H1 (cell line): ENCODE results near the gene RSF1. TPM values are rescaled to one million over a fixed set of nuclear protein-coding genes. Genes with fewer than 3 reads are reported as not detected.

Experiments used
- CTCF ChIA-PET: fragments of 300-600 bp; sonication (Branson Sonifier 250); formaldehyde crosslinking; loops from one replicate; lab custom pipeline; 2021; ENCODE audit not compliant: partially characterized antibody; lab: Charles Lee
- POLR2A ChIA-PET: fragments of 300-600 bp; sonication (Branson Sonifier 250); formaldehyde crosslinking; loops from one replicate; lab custom pipeline; 2021; ENCODE audit warnings: inconsistent platforms; ENCODE audit not compliant: partially characterized antibody; lab: Charles Lee
- DNase-seq, 2 experiments: peaks; one replicate each; pipeline versions ENCODE4 v3.0.0 to v3.0.0-alpha.2; 2010 to 2022; ENCODE audit warnings: low spot score in 2 of 2, low read depth in 1 of 2, mixed read lengths in 1 of 2
- FAIRE-seq: peaks from 2 replicates; lab custom pipeline; 2011; peaks lifted over from hg19 to GRCh38; lab: Jason Lieb, UNC
- H2AFZ ChIP-seq: 2 replicates; pipeline ENCODE4 v1.8.1; 2012; ENCODE audit warnings: low read length, inconsistent platforms
- H2AK5ac ChIP-seq: 2 replicates; pipeline ENCODE4 v1.6.1; 2013; ENCODE audit warnings: low read depth, low read length
- H2BK120ac ChIP-seq: replicated peaks from 2 replicates; pipeline ENCODE3; 2013; ENCODE audit warnings: low read depth, low read length, inconsistent platforms
- H2BK12ac ChIP-seq: 2 replicates; pipeline ENCODE4 v1.6.1; 2013; ENCODE audit warnings: low read depth, low read length
- H2BK15ac ChIP-seq: 2 replicates; pipeline ENCODE4 v1.6.1; 2013; ENCODE audit warnings: low read length
- H2BK20ac ChIP-seq: 2 replicates; pipeline ENCODE4 v1.6.1; 2013; ENCODE audit warnings: low read length
- H2BK5ac ChIP-seq: 2 replicates; pipeline ENCODE4 v1.6.1; 2013; ENCODE audit warnings: low read depth, low read length
- H3K14ac ChIP-seq: 2 replicates; pipeline ENCODE4 v1.6.1; 2013; ENCODE audit warnings: inconsistent platforms; ENCODE audit not compliant: insufficient read length
- H3K18ac ChIP-seq: 2 replicates; pipeline ENCODE4 v1.6.1; 2013; ENCODE audit warnings: low read length; ENCODE audit errors: extremely low read depth
- H3K23ac ChIP-seq: 2 replicates; pipeline ENCODE4 v1.6.1; 2013; ENCODE audit warnings: inconsistent platforms; ENCODE audit not compliant: insufficient read length
- H3K23me2 ChIP-seq: 2 replicates; pipeline ENCODE4 v1.6.1; 2013; ENCODE audit warnings: low read depth, low read length
- H3K27ac ChIP-seq: 2 replicates; pipeline ENCODE4 v1.6.1; 2011; ENCODE audit warnings: low read depth, low read length, inconsistent platforms
- H3K27me3 ChIP-seq, 4 experiments: replicated peaks in 1 of 4; 1 replicate in 1 of 4; 2 replicates in 3 of 4; pipeline versions ENCODE4 v1.6.1 to v1.8.1; 2011 to 2013; ENCODE audit warnings: low read length in 3 of 4, mild to moderate bottlenecking in 3 of 4, inconsistent platforms in 2 of 4, mixed read lengths in 2 of 4, moderate library complexity in 1 of 4; ENCODE audit not compliant: control insufficient read depth in 3 of 4, insufficient read depth in 3 of 4; ENCODE audit errors: extremely low read depth in 1 of 4
- H3K36me3 ChIP-seq, 4 experiments: 2 replicates each; pipeline versions ENCODE4 v1.6.1 to v1.8.1; 2011 to 2013; ENCODE audit warnings: mild to moderate bottlenecking in 4 of 4, low read length in 3 of 4, moderate library complexity in 2 of 4, control low read depth in 1 of 4, inconsistent platforms in 1 of 4; ENCODE audit not compliant: insufficient read depth in 4 of 4, control insufficient read depth in 2 of 4
- H3K4ac ChIP-seq: replicated peaks from 2 replicates; pipeline ENCODE3; 2013; ENCODE audit warnings: low read length, low read depth, mixed read lengths, inconsistent platforms; ENCODE audit not compliant: insufficient read length
- H3K4me1 ChIP-seq, 4 experiments: replicated peaks in 1 of 4; 1 replicate in 1 of 4; 2 replicates in 3 of 4; pipeline versions ENCODE4 v1.6.1 to v1.8.1; 2011 to 2013; ENCODE audit warnings: low read length in 3 of 4, inconsistent platforms in 2 of 4, mixed read lengths in 1 of 4; ENCODE audit not compliant: insufficient read depth in 4 of 4, control insufficient read depth in 3 of 4
- H3K4me2 ChIP-seq, 2 experiments: 2 replicates each; pipeline versions ENCODE4 v1.6.1 to v1.8.1; 2011 to 2013; ENCODE audit warnings: low read depth in 2 of 2, low read length in 2 of 2, control low read depth in 1 of 2, inconsistent platforms in 1 of 2, mild to moderate bottlenecking in 1 of 2; ENCODE audit not compliant: insufficient read depth in 1 of 2
- H3K4me3 ChIP-seq, 4 experiments: fragments of 200-600, 300-600 bp in 1 of 4; sonication (generic), shearing (Covaris generic), sonication (Bioruptor Twin) in 1 of 4; 2 replicates each; pipeline versions ENCODE4 v1.5.1 to v1.8.1; 2011 to 2016; ENCODE audit warnings: low read length in 4 of 4, low read depth in 3 of 4, control low read depth in 2 of 4, inconsistent platforms in 2 of 4, mild to moderate bottlenecking in 2 of 4, mixed read lengths in 1 of 4, moderate library complexity in 1 of 4; ENCODE audit not compliant: insufficient read depth in 2 of 4; ENCODE audit errors: extremely low read depth in 1 of 4
- H3K56ac ChIP-seq: replicated peaks from 2 replicates; pipeline ENCODE3; 2013; ENCODE audit warnings: low read depth, mild to moderate bottlenecking, mixed read lengths, low read length, inconsistent platforms; ENCODE audit not compliant: insufficient read length
- H3K79me1 ChIP-seq: 2 replicates; pipeline ENCODE4 v1.6.1; 2013; ENCODE audit warnings: low read depth, low read length, control low read depth
- H3K79me2 ChIP-seq, 2 experiments: 2 replicates each; pipeline versions ENCODE4 v1.6.1 to v1.8.1; 2012 to 2013; ENCODE audit warnings: low read length in 2 of 2, mild to moderate bottlenecking in 2 of 2, inconsistent platforms in 1 of 2; ENCODE audit not compliant: insufficient read depth in 2 of 2, control insufficient read depth in 1 of 2
- H3K9ac ChIP-seq, 4 experiments: replicated peaks in 1 of 4; 1 replicate in 1 of 4; 2 replicates in 3 of 4; pipeline versions ENCODE4 v1.6.1 to v1.8.1; 2011 to 2013; ENCODE audit warnings: low read depth in 3 of 4, low read length in 3 of 4, control low read depth in 2 of 4, mild to moderate bottlenecking in 2 of 4, moderate library complexity in 2 of 4, inconsistent platforms in 1 of 4; ENCODE audit errors: extremely low read depth in 1 of 4
- H3K9me3 ChIP-seq, 2 experiments: 2 replicates each; pipeline versions ENCODE4 v1.6.1 to v1.8.1; 2012 to 2013; ENCODE audit warnings: mild to moderate bottlenecking in 2 of 2, moderate library complexity in 2 of 2, control low read depth in 1 of 2, inconsistent platforms in 1 of 2, low read depth in 1 of 2, low read length in 1 of 2, mixed read lengths in 1 of 2; ENCODE audit not compliant: insufficient read depth in 2 of 2
- H4K20me1 ChIP-seq, 2 experiments: replicated peaks in 1 of 2; 2 replicates each; pipeline versions ENCODE3 to v1.8.1; 2011 to 2013; ENCODE audit warnings: inconsistent platforms in 2 of 2, low read length in 2 of 2, mild to moderate bottlenecking in 1 of 2; ENCODE audit not compliant: insufficient read depth in 2 of 2, control insufficient read depth in 1 of 2
- H4K5ac ChIP-seq: 2 replicates; pipeline ENCODE4 v1.6.1; 2013; ENCODE audit warnings: low read length, low read depth, mixed read lengths, inconsistent platforms; ENCODE audit not compliant: insufficient read length
- H4K8ac ChIP-seq: 2 replicates; pipeline ENCODE4 v1.8.0; 2013; ENCODE audit warnings: mild to moderate bottlenecking, moderate library complexity, low read length, inconsistent platforms; ENCODE audit not compliant: insufficient read depth; ENCODE audit errors: extremely low read depth
- H4K91ac ChIP-seq: replicated peaks from 2 replicates; pipeline ENCODE3; 2013; ENCODE audit warnings: low read length, mixed read lengths, inconsistent platforms; ENCODE audit not compliant: insufficient read length
- ASH2L ChIP-seq: fragments of 200-600, 300-600 bp; sonication (generic); IDR thresholded peaks from one replicate; pipeline ENCODE4 v1.7.1; 2017; ENCODE audit warnings: low read length
- CEBPB ChIP-seq: IDR thresholded peaks from 2 replicates; pipeline ENCODE4 v1.6.1; 2012; ENCODE audit warnings: low read depth, low read length
- EZH2 ChIP-seq: fragments of 200-600 bp; sonication (generic); IDR thresholded peaks from 2 replicates; pipeline ENCODE4 v1.7.1; 2012; ENCODE audit warnings: low read depth, mild to moderate bottlenecking, moderate library complexity, low read length, inconsistent platforms; ENCODE audit not compliant: severe bottlenecking
- HDAC6 ChIP-seq: IDR thresholded peaks from one replicate; pipeline ENCODE4 v1.7.1; 2012; ENCODE audit warnings: low read depth, mild to moderate bottlenecking, inconsistent platforms, low read length, moderate library complexity
- NRF1 ChIP-seq: IDR thresholded peaks from 2 replicates; pipeline ENCODE4 v1.6.1; 2011; ENCODE audit warnings: mild to moderate bottlenecking, low read depth, low read length, improper control_type of control experiment
- RNF2 ChIP-seq: fragments of 200-900, 300-1000 bp; sonication (generic); IDR thresholded peaks from 2 replicates; pipeline ENCODE4 v1.7.1; 2016; ENCODE audit warnings: borderline replicate concordance, low read depth, mild to moderate bottlenecking, antibody characterized with exemption, low read length; ENCODE audit not compliant: poor library complexity, severe bottlenecking; ENCODE audit errors: missing control alignments
- SIN3A ChIP-seq, 2 experiments: IDR thresholded peaks in 1 of 2; conservative IDR thresholded peaks in 1 of 2; 2 replicates each; pipeline ENCODE4 v1.6.1; 2011 to 2012; ENCODE audit warnings: low read length in 2 of 2, improper control_type of control experiment in 1 of 2, low read depth in 1 of 2, mild to moderate bottlenecking in 1 of 2
- TBP ChIP-seq: IDR thresholded peaks from 2 replicates; pipeline ENCODE4 v1.6.1; 2011; ENCODE audit warnings: low read depth, low read length, improper control_type of control experiment
- WGBS, 2 experiments: shearing (Covaris generic) in 1 of 2; methylation state at CpG; one replicate each; pipeline versions ENCODE4 v1.1.6 to v1.1.7; 2013 to 2015; ENCODE audit warnings: low lambda C conversion rate in 2 of 2, mixed read lengths in 2 of 2, inconsistent platforms in 1 of 2, low coverage in 1 of 2, missing lambda C conversion rate in 1 of 2; ENCODE audit not compliant: insufficient replicate concordance in 2 of 2, insufficient coverage in 1 of 2, insufficient read length in 1 of 2; ENCODE audit errors: extremely low coverage in 1 of 2, missing lambda C conversion rate in 1 of 2; 5-methylcytosine and 5-hydroxymethylcytosine counted together
- polyA plus RNA-seq, 7 experiments: library from polyadenylated mRNA; depleted of rRNA in 3 of 7; stranded (reverse) in 5 of 7; unstranded in 2 of 7; fragments of >200 nt in 5 of 7; fragments of 200-250 nt in 2 of 7; gene quantifications; 1 replicate in 5 of 7; 2 replicates in 1 of 7; 4 replicates in 1 of 7; pipeline versions ENCODE4 v1.2.1 to v1.2.3, GENCODE V29; 2011 to 2013; ENCODE audit warnings: missing spikeins in 2 of 7, mixed read lengths in 2 of 7
- total RNA-seq: library from RNA; stranded (reverse); fragmentation: NEBNext Ultra II Directional; extraction: Animal tissue kit (Norgen Biotek cat#: 25700); gene quantifications from 2 replicates; pipeline ENCODE4 v1.2.1, GENCODE V29; 2021

RSF1 gene
- total and polyA plus RNA-seq, 2 of the 8 experiments (the other 6 are each of a cell fraction or from before 2014, with no cell fraction given) = 17.8 to 87.9 TPM

- no peak for FAIRE-seq
- peaks cover 2% of the 10 kb centered on the region; the same call in 1 of the 2 replicates for H3K79me1 ChIP-seq
- ChIA-PET POLR2A (no interaction called here), CTCF (no interaction called here)
- H2AFZ ChIP-seq = no peak overlapping the region
- H3K18ac ChIP-seq = no peak overlapping the region
- no peak overlapping the region for H3K9ac ChIP-seq
- H3K4me1 ChIP-seq = no peaks in the 10 kb centered on the region; a peak in 1 of 7 replicates
- no peak overlapping the region for H2BK15ac ChIP-seq
- H2AK5ac ChIP-seq = no peak overlapping the region
- no peak overlapping the region for H2BK120ac ChIP-seq
- peaks cover 2% of the 10 kb centered on the region; the same call in 1 of the 2 replicates for H3K23me2 ChIP-seq
- H2BK12ac ChIP-seq = no peak overlapping the region
- no peak overlapping the region for H3K56ac ChIP-seq
- no peak overlapping the region for H3K4ac ChIP-seq
- no peaks in the 10 kb centered on the region for H3K27me3 ChIP-seq
- 88% methylated on average over 4 of the region's 4 CpGs; no CpG with 5 or more reads in 1 of the 2 experiments for WGBS, 2 experiments
- no peak overlapping the region for H3K27ac ChIP-seq
- peaks cover 4 to 10% of the 10 kb centered on the region in 2 experiments for H4K20me1 ChIP-seq
- H3K79me2 ChIP-seq = peaks cover 4 to 95% of the 10 kb centered on the region in 2 experiments; a peak in 3 of 4 replicates
- no peak overlapping the region for H4K91ac ChIP-seq
- DNase-seq = no peak
- no peak for TF ChIP-seq SIN3A (conservative IDR thresholded peaks at IDR 0.05 in 1 of 2, IDR thresholded peaks at IDR 0.05 in 1 of 2; ENCODE audit: low read depth in 1 of 2, low read length in 2 of 2)
- no peak for TF ChIP-seq HDAC6
- no peak for TF ChIP-seq CEBPB
- no peak for TF ChIP-seq ASH2L
- TF ChIP-seq RNF2 = no peak
- TF ChIP-seq TBP = no peak
- no peak for TF ChIP-seq NRF1
- no peak for TF ChIP-seq EZH2
- no peak overlapping the region for H4K8ac ChIP-seq
- H2BK5ac ChIP-seq = no peak overlapping the region
- H3K23ac ChIP-seq = no peak overlapping the region
- H3K14ac ChIP-seq = no peak overlapping the region
- no peak overlapping the region for H3K4me3 ChIP-seq
- H3K9me3 ChIP-seq = no peaks in the 10 kb centered on the region
- no peak overlapping the region for H4K5ac ChIP-seq
- no peak overlapping the region for H2BK20ac ChIP-seq
- no peaks in the 10 kb centered on the region for H3K36me3 ChIP-seq
- H3K4me2 ChIP-seq = no peak overlapping the region
These were observed 49.4 kb downstream of the RSF1 start for GRCh38 chr11:77771135-77771534.
